ENCODE measurements around the gene OTOF. TPM values are rescaled to one million over a fixed set of nuclear protein-coding genes. Genes with fewer than 3 reads are reported as not detected.

The OTOF gene
- total and polyA plus RNA-seq, 9 donors, result under 0.01 to 0.37 (median 0.17) TPM; not detected in 2

DNA sequence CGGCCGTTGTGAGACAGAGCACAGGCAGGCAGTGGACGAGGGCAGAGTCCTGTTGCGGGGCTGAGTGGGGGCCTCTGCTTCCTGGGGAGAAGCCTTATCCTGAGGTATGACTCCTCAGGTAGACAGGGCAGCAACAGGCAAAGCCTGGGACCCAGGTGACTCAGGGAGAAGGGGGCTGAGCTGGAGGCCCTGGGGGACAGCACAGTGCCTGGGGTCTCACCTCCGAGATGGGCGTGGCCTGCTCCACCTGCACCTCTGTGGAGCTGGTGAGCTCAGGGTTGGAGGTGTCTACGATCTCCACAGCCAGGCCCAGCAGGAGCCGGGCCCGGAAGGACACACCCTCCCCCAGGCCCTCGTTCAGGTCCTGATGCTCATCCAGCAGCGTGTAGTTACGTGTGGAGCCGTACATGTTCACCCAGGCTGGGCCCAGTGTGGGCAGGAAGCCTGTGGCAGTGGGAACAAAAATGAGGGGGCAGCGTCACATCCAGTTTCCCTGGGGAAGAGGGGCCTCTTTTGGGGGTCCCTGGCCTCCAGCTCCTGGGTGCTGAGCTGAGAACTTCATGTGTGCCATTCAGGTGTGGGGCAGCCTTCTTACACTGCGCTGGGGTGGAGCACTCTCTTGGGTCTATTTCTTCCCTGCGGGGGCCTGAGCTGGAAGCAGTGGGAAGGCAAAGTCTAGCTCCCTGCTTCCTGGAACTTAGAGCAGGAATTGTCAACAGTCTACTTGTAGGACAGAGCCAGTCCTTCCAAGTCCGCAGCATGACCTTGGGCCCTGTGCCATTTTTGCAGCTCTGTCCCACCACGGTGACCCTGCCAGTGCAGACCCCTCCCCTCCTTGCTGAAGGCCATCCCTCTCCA lies 2.9 kb upstream of the OTOF start:
- TF ChIP-seq, protein P1, sequence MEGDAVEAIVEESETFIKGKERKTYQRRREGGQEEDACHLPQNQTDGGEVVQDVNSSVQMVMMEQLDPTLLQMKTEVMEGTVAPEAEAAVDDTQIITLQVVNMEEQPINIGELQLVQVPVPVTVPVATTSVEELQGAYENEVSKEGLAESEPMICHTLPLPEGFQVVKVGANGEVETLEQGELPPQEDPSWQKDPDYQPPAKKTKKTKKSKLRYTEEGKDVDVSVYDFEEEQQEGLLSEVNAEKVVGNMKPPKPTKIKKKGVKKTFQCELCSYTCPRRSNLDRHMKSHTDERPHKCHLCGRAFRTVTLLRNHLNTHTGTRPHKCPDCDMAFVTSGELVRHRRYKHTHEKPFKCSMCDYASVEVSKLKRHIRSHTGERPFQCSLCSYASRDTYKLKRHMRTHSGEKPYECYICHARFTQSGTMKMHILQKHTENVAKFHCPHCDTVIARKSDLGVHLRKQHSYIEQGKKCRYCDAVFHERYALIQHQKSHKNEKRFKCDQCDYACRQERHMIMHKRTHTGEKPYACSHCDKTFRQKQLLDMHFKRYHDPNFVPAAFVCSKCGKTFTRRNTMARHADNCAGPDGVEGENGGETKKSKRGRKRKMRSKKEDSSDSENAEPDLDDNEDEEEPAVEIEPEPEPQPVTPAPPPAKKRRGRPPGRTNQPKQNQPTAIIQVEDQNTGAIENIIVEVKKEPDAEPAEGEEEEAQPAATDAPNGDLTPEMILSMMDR (IDR thresholded peaks at IDR 0.05), result no peak
- no peak for TF ChIP-seq EP300 (IDR thresholded peaks at IDR 0.05)
- TF ChIP-seq POLR2A (IDR thresholded peaks at IDR 0.05), result no peak
- H3K4me3 ChIP-seq, result no peak overlapping the region
- H3K27ac ChIP-seq, result peak overlapping the region in 1 of 2 donors; percentile 9
- intact Hi-C loops (cut with DNase I), result no loop called here
- no peaks in the 10 kb centered on the region for H3K9me3 ChIP-seq
- H3K36me3 ChIP-seq, result no peaks in the 10 kb centered on the region
- WGBS, 3 donors, result 60 to 67% (median 60%) methylated on average over 18 of the region's 18 CpGs
- peak in 1 of 5 donors; percentile 49 for DNase-seq
- H3K27me3 ChIP-seq, result no peaks in the 10 kb centered on the region
- peaks cover 27% of the 10 kb centered on the region for H3K4me1 ChIP-seq (ENCODE audit: insufficient read depth)

DNA sequence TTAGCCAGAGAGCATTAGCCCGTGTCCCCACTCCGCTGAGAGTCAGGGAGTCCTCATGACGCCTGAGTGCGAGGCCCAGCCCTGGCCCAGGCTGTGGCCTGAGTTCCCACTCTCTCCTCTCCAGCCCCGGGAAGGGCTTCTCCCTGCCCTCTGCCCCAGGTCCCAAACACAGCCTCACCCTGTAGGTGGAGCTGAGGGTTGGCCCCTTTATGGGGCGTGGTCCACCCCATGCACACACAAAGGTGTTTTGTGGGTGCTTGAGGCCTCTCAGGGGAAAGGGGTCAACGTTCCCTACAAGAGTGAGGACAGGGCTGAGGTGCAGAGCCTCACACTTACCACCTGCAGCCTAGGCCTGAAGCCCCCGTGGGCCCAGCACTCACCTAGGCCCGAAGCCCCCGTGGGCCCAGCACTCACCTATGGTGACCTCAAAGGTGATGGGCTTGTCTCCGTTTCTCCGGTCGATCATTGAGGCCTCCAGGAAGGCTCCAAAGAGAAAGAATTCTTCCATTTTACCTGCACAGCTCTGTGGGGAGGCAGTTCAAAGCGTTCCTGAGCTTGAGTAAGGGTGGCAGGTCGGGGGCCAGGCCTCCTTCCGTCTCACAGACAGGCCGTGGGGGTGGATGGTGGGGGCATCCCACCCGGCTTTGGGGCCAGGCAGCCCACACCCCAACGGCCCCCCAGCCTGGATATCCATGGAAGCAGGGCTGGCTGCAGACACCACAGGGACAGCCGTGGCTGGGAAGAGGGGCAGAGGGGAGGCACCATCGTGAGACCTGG lies 2.1 kb upstream of the OTOF start:
- Histone ChIP-seq H3K36me3 (no peaks in the 10 kb centered on the region), H3K9me3 (no peaks in the 10 kb centered on the region), H3K27me3 (no peaks in the 10 kb centered on the region), H3K4me1 (ENCODE audit: insufficient read depth) (peaks cover 27% of the 10 kb centered on the region), H3K27ac (no peak overlapping the region), H3K4me3 (no peak overlapping the region)
- intact Hi-C loops (cut with DNase I), result no loop called here
- 89 to 93% (median 91%) methylated on average over 21 of the region's 21 CpGs for WGBS, 3 donors
- TF ChIP-seq EP300 (IDR thresholded peaks at IDR 0.05) (no peak), POLR2A (IDR thresholded peaks at IDR 0.05) (no peak)
- TF ChIP-seq, protein P1 (IDR thresholded peaks at IDR 0.05), result no peak
- no peak for DNase-seq

DNA sequence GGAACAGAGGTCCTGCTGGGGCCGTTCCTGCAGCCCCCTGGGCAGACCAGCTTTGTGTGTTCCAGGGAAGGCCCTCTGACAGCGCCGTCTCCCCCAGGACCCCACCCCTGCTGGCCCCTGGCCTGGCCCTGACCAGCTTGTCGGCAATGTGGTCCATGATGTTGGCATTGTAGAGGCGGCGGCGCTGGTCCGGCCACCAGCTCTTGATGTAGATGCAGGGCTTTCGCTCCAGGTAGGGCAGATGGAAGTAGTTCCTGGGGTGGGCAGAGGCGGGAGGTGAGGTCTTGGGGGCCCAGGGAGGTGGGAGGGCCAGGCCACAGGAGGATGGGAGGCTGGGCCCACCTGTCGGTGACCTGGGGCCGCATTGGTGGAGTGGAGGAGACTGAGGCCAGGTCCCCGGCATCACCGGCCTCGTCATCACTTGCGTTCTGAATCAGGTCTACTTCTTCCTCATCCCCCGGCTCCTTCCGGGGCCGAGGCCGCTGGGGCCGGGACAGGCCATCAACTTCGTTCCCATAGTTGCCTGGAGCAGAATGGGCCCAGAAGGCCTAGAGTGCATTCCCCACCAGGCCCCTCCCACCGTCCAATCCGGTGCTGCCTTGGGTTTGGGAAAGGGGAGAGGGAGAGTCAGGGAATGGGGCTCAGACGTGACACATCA lies 1.3 kb upstream of the OTOF start:
- peaks cover 23% of the 10 kb centered on the region for H3K4me1 ChIP-seq (ENCODE audit: insufficient read depth)
- H3K27ac ChIP-seq, result no peak overlapping the region
- H3K4me3 ChIP-seq, result no peak overlapping the region
- H3K36me3 ChIP-seq, result no peaks in the 10 kb centered on the region
- 91 to 95% (median 93%) methylated on average over 24 to 25 of the region's 25 CpGs for WGBS, 3 donors
- TF ChIP-seq, protein P1 (IDR thresholded peaks at IDR 0.05), result no peak
- TF ChIP-seq POLR2A (IDR thresholded peaks at IDR 0.05), result no peak
- no peak for TF ChIP-seq EP300 (IDR thresholded peaks at IDR 0.05)
- DNase-seq, result no peak
- no peaks in the 10 kb centered on the region for H3K9me3 ChIP-seq
- H3K27me3 ChIP-seq, result no peaks in the 10 kb centered on the region
- intact Hi-C loops (cut with DNase I), result no loop called here

GRCh38 chr2:26478366-26478765 lies 442 bp upstream of the OTOF start:
- TF ChIP-seq, protein P1 (IDR thresholded peaks at IDR 0.05), result no peak
- TF ChIP-seq EP300 (IDR thresholded peaks at IDR 0.05) (no peak), POLR2A (IDR thresholded peaks at IDR 0.05) (no peak)
- intact Hi-C loops (cut with DNase I), result no loop called here

More at GRCh38 chr2:26478366-26478765, 442 bp upstream of the OTOF start:
- no peak overlapping the region for H3K27ac ChIP-seq
- H3K9me3 ChIP-seq, result no peaks in the 10 kb centered on the region
- 64 to 71% (median 64%) methylated on average over 5 of the region's 5 CpGs for WGBS, 3 donors
- no peak for DNase-seq
- H3K27me3 ChIP-seq, result no peaks in the 10 kb centered on the region
- H3K36me3 ChIP-seq, result no peaks in the 10 kb centered on the region
- peaks cover 17% of the 10 kb centered on the region for H3K4me1 ChIP-seq (ENCODE audit: insufficient read depth)
- no peak overlapping the region for H3K4me3 ChIP-seq
